DMS153 (cell line): ENCODE data around the gene IL17C.
"Not testable (repeated sequence)": the region's sequence is repeated elsewhere in the genome, so short reads cannot be mapped to it uniquely, and the experiment has no call there.

Source experiments
- DNase-seq: peaks from one replicate; lab custom pipeline; 2025; lab: John Stamatoyannopoulos, UW

The IL17C gene, protein sequence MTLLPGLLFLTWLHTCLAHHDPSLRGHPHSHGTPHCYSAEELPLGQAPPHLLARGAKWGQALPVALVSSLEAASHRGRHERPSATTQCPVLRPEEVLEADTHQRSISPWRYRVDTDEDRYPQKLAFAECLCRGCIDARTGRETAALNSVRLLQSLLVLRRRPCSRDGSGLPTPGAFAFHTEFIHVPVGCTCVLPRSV

DNA sequence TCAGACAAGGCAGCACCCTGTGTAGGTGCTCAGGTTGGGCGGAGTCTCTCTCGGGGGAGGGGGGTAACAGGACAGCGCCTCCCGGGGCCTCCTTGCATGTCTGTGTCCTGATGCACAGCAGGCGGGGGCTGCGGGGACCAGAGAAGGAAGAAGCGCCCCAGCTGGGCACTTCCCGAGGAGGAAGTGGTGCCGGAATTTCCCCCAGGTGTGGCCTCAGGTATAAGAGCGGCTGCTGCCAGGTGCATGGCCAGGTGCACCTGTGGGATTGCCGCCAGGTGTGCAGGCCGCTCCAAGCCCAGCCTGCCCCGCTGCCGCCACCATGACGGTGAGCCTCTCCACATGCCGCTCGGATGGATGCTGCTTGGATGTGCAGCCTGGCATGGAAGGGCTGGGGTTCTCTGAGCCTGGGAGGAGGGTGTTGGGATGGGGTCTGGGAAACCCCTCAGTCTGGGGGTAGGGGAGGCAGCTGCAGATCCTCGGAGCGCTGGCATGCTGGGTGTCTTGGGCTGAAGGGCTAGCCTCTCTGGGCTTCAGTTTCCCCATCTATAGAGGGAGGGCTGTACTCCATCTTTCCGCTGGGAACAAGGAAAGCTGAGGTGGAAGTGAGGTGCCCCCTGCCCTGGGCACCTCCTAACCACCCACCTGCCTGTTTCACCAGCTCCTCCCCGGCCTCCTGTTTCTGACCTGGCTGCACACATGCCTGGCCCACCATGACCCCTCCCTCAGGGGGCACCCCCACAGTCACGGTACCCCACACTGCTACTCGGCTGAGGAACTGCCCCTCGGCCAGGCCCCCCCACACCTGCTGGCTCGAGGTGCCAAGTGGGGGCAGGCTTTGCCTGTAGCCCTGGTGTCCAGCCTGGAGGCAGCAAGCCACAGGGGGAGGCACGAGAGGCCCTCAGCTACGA lies at the start of gene IL17C:
Gene IL17C (plus strand): TSS at position 250 of the 908 bp plus-strand sequence. CDS start 70 bp downstream, at position 320.
- DNase-seq: peak; percentile 88

DNA sequence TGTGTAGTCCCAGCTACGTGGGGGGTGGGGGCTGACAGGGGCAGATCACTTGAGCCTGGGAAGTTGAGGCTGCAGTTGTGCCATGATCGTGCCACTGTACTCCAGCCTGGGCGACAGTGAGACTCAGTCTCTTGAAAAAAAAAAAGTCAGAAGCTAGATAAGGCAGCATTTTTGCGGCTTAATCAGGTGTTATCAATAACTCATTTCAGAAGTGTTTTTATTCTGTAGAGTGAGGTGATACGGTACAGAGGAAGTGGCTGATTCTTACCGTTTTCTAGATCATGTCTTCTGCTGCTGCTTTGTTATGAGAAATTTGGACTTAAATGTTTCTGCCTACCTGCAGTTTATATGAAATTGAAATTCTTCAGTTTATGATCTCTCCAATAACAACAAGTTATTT lies 49.6 kb upstream of the IL17C start:
- DNase-seq: no peak

DNA sequence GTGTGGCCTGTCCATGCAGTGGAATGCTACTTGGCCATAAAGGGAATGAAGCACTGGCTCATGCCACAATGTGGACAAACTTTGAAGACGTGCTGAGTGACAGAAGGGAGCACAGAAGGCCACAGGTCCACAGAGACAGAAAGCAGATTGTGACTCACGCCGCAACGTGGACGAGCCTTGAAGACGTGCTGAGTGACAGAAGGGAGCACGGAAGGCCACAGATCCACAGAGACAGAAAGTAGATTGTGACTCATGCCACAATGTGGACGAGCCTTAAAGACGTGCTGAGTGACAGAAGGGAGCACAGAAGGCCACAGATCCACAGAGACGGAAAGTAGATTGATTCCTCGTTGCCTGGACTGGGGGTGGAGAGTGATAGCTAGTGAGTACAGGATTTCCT lies 48.9 kb upstream of the IL17C start:
- no peak for DNase-seq

DNA sequence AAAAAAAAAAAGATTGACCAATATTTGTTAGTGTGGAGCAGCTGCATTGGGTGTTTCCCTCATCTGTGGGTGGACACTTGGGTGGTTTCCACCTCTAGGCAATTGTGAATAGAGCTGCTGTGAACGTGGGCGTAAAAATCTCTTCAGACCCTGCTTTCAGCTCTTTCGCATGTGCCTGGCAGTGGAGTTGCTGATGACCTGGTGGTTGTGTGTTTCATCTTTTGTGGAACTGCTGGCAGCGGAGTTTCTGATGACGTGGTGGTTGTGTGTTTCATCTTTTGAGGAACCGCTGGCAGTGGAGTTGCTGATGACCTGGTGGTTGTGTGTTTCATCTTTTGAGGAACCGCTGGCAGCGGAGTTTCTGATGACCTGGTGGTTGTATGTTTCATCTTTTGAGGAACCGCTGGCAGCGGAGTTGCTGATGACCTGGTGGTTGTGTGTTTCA lies 46.8 kb upstream of the IL17C start:
- no peak for DNase-seq

DNA sequence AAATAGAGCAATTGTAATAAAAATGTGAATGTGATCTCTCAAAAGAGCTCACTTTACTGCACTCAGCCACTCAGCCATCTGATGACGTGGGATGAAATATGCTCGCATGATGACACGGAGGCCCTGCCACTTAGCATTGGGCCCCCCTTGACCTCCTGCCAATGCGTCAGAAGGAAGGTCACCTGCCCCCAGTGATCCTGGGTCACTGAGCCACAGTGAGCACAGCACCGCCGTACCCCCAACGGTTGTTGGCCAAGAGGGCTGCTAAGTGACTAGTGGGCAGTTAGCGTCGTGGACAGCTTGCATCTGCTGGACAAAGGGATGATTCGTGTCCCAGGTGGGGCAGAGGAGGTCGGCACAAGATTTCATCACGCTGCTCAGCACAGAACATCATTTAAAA lies 45.3 kb upstream of the IL17C start:
- DNase-seq: no peak

DNA sequence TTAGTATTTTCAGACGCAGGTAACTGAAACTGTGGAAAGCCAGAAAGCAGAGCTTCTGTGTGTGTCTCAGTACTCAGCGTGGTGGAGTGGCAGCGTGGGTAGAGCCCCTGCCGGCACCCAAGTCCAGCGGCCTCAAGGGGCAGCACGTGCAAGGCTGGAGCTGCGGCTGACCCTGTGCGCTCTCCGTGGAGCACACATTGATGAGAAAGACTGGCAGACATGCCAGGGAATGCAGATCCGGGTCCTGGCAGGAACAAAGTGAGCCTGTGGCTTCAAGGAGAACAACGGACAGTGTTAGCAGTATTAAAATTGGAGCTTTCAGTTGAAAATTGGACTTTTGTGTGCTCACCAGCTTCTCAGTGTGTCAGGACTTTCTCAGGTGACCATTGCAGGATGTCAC lies 44.9 kb upstream of the IL17C start:
- no peak for DNase-seq

DNA sequence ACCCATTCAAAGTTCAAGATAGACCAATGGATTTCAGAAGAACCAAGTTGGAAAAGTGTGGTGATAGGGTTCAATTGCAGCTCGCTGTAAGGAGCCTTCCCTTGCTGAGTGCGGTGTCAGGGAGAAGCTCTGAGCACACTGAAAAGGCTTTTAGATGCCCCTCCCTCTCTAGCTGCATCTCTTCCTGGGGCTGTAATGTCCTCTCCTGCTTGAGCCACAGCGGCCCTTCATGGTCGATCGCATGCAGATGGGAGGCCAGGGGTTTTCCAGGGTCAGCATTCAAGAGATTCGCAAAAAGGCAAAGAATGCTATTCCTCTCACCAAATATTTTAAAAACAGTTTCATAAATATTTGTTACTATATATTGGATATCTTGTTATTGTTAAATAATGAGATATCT lies 44.5 kb upstream of the IL17C start:
- no peak for DNase-seq

DNA sequence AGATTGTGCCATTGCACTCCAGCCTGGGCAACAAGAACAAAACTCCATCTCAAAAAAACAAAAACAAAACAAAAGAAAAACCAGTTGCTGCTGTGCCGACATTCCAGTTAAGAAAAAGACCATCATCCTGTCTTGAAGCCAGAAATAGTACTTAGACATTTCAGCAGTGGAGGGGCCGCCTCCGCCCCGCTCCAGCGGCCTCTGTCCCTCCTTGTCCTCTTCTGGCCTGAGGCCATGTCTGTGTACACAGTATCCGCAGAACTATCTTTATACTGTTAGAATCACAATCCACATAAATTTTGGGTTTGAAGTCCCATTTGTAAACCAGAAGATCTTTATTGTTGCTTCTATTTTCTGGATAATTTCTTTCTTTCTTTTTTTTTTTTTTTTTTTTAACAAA lies 43.3 kb upstream of the IL17C start:
- no peak for DNase-seq

DNA sequence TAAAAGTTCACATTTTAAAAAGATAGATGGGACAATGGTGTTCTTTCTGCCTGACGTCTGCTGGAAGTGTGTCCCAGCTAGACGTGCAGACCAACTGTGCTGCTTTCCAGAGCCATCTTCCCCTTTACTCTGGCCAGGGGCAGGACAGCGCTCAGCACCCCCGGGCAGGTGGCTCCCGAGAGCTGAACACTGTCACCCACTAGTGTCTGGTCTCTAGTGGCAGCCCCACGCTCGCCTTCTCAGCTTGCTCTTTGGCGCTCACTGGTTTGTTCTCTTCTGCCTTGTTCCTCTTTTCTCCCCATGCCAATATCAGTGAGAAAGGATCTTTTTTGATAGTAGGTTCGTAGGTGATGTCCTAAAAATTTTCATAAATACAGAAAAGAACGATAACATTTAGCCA lies 42.5 kb upstream of the IL17C start:
- no peak for DNase-seq

DNA sequence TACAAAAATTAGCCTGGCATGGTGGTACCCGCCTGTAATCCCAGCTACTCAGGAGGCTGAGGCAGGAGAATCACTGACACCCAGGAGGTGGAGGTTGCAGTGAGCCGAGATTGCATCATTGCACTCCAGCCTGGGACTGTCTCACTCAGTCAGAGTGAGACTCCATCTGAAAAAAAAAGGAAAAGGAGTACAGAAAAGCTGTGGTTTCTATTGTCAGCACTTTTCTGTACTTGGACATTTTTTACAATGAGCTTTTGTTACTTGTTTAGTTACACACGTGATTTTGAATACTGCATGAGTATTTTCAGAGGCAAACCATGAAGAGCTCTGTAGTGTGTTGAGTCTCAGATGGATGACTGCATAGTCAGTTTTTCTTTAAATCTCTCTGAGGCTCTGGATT lies 41.9 kb upstream of the IL17C start:
- no peak for DNase-seq

DNA sequence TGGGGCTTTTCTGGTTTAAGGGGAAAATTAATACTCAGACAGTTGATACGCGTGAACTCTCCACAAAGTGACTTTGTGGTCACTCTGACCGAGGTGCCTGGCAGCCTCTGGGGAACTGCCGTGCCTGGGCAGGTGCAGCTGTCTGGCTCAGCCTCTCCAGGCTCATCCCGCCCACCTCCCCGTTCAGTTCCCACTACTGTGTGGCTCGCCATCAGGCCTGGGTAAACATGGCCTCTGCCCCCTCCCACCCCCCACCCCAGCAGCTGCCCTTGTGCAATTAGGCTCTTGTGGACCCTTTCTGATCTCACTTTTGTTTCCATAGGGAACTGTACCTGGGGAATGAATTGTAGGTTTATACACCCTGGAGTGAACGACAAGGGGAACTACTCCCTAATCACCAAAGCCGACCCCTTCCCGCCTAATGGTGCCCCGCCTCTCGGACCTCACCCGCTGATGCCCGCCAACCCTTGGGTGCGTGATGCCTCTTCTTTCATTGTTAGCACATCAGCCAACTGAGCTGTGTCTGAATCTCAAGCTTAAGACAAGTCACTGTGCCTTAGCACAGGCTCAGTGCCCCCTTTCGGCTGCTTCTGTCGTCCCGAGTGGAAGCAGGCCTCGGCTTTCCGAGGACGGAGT lies 40.4 kb upstream of the IL17C start:
- DNase-seq: no peak

DNA sequence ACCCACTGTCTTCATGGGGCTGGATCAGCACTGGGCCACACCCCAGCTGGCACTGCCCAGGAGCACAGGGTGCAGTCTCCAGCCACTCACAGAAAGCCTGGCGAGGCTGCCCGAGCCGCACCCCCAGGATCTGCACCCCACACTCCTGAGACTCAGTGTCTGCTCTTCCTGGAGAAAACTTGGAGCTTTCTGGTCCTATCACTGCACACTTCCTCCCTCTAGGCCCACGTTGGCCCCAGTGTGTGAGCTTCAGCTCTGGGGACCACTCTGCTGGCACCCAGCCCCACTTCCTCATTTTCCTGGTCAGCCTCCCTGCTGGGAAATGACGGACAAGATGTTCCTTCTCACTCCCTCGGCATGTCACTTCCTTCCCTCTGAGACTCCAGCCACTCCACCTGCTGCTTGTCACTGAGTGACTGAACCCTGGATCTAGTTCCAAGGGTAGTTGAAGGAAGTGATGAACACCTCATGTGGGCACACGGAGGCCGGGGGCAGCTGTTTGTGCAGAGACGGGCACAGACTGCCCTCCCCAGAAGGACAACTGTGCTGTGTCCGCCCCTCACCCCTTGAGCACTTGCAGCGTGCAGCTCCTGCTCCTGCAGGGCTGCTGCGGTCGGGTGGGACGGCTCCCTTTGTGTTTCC lies 39.2 kb upstream of the IL17C start:
- DNase-seq: no peak

DNA sequence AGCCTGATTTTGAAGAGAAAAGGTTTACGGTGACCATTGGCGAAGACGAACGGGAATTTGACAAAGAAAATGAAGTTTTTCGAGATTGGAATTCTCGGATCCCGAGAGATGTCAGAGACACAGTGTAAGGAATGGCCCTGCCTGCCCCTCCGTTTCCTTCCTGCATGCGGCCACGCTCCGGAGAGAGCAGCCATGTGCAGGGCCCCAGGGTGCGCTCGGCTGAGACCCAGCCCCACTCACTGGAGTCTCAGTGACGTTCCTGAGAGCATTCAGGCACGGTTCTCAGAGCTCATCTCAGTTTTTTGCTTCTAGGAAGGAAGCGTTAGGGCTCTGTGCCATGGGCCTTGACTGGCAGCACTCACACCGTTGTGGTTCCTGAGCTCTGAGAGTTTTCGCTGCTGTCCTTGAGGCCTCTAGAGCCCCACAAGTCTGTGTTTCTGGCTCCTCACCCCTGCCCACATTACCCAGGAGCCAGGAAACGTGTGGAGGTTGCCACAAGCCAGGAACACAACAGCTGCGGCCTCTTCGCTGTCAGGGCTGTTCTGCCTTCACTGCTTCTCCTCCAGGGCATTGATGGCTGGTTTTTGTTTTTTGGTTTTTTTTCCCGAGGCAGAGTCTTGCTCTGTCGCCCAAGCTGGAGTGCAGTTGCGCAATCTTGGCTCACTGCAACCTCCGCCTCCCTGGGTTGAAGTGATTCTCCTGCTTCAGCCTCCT lies 38.4 kb upstream of the IL17C start:
- no peak for DNase-seq

DNA sequence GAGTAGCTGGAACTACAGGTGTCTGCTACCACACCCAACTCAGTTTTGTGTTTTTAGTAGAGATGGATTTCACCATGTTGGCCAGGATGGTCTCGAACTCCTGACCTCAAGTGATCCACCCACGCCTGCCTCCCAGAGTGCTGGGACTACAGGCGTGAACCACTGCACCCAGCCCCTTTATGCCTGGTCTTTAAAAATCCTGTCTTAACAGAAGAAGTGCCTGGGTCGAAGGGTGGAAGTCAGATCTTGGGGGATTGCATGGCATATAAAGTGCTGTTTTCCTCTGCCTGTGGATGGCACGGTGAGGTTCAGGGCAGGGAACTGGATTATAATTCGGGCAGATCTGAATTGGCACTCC lies 37.9 kb upstream of the IL17C start:
- no peak for DNase-seq

DNA sequence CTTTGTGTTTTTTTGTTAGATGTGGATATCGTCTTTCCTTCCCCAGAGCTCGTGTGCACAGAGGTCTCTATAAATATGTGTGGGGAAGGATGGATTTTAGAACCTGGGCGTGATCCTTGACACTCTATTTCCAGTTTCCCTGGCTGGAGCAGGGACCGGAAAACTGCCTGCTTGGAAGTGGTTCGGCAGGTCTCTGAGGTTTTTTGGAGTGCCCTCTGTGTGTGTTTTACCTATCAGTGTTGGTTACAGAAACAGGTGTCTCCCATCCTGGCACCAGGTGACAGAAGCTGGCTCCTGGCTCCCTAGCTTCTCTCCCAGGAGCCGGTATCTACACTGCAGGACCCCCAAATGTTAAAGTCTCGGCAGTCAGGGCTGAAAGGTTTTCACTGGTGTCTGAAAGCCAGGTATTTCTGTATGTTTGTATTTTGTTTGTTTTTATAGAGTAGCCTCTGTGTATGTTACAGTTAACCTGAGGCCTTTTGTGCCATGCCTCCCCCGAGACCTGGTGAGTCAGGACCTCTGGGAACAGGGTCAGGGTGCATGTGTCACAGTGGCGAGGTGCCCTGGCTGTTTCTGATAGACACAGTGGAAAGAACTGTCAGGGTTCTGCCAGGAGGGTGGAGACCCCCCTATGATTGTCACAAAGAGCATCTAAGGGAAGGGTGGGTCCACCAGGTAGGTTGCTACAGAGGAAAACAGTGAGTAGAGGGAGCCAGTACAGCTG lies 36.9 kb upstream of the IL17C start:
- no peak for DNase-seq

DNA sequence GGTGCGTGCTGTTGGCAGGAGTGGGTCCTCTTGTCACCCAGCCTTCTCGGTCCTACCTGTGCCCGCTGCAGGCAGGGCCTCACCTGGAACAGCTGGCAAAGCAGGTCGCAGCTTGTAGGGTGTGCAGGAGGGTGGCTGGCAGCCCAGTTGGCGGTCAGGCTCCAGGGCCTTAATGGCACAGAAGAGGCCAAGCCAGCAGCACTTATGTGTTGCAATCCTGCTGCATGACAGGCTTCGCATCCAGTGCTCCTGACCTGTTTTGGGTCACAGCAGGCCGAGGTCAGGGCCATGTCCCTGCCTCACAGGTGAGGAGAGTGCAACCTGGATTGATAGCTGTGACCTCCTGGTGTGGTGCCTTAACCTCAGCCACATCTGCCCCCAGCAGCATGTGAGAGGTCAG lies 36.3 kb upstream of the IL17C start:
- DNase-seq: no peak

DNA sequence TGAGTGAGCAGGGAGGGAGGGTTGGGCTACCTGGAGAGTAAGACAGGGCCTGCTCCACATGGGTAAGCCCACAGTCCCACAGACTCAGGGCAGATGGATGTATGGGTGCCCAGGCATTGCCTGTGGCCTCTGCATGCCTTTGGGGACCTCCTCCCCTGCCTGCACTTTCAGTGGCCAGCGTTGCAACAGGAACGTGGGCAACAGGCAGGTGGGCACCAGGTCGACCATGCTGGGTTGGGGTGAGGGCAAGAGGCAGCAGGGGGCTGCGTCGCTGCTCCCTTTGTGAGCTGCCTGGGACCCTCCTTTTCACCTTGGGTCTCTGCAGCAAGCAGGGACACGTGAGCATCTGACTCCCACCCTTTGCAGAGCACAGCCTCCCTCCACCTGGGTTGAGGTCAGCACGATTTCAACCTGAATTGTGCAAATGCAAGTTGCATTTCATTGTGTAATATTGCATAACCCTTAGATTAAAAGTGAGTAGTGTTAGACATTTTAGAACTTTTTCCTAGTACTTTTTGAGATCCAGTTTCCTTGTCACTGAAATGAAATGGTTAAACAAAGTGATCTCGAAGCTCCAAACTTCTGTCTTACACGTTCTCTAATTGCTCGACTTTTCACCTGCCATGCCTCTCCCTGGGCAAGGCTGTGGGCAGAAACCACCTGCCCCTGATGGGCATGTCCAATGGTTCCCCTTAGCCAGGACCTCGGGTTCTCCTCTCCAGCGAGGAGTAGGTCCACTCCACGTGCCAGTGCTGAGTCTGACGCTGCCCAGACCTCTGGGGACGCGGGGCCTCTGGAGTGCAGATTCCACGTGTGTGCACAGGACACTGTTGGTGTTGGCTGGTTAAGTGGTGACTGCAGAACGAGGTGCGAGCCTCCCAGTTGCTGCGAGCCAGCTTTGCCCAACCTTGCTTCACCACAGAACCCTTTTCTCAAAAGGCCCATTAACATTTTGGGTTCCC lies 32.9 kb upstream of the IL17C start:
- DNase-seq: no peak

DNA sequence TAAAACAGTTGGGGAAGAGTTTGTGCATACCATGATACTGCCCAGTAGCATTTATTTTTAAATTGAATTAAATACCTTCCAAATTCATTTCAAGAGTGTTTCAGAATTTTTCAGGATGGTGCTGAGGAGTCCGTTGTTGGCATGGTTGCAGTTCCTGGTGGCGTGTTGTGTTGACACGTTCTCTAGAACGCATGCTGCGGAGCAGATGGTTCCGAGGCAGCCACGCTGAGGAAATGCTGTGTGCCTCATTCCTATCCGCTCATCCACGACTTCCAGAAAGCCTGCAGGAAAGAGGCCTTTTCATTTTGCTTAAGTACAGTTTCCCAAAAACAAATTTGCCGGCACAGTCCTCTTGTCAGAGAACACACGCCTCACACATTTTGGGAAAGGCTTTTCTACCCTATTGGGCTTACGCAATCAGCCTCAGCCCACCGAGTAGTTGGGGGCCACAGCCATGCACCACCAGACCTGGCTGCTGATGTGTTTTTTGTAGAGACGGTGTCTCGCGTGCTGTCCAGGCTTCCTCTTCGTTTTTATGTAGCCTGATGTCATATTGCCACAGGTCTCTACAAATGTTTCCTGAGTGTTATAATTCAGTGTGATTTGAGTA lies 32.1 kb upstream of the IL17C start:
- DNase-seq: no peak

DNA sequence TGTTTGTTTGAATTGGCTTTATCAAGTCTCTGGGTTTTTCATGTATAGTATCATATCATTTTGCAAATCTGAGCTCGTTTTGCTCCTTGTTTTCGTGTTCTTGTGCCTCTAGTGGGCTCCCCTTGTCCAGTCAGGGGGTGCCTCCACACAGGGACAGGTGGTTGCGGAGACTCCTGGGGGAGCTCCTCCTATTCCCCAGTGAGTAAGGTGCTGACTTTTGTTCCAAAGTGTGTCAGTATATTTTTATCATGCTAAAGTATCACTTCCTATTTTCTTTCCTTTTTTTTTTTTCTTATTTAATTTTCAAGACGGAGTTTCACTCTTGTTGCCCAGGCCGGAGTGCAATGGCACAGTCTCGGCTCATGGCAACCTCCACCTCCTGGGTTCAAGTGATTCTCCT lies 30.3 kb upstream of the IL17C start:
- DNase-seq: no peak

DNA sequence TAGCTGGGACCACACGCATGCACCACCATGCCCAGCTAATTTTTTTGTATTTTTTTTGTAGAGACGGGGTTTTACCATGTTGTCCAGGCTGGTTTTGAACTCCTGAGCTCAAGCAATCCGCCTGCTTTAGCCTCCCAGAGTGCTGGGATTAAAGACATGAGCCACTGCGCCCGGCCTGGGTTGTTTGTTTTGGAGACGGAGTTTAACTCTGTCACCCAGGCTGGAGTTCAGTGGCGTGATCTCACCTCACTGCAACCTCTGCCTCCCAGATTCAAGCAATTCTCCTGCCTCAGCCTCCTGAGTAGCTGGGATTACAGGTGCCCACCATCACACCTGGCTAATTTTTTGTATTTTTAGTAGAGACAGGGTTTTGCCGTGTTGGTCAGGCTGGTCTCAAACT lies 28.9 kb upstream of the IL17C start:
- not testable (repeated sequence) for DNase-seq
